ACC112 (cell line): ENCODE data around the gene CROCC2.

Experiments
- H2AFZ ChIP-seq: fragments of 200-600 bp; sonication (generic); one replicate; pipeline ENCODE4 v1.6.0; 2017; ENCODE audit warnings: antibody characterized with exemption, low read length; ENCODE audit not compliant: unreplicated experiment
- H3K27ac ChIP-seq: fragments of 200-600 bp; sonication (generic); 2 replicates; pipeline ENCODE4 v1.5.1; 2014; ENCODE audit warnings: low read depth, mild to moderate bottlenecking, antibody characterized with exemption, low read length, moderate library complexity
- H3K27me3 ChIP-seq: fragments of 200-600 bp; sonication (generic); 2 replicates; pipeline ENCODE4 v1.6.1; 2014; ENCODE audit warnings: mild to moderate bottlenecking, antibody characterized with exemption, low read length, moderate library complexity, mixed read lengths; ENCODE audit not compliant: insufficient read depth
- H3K36me3 ChIP-seq: fragments of 200-600 bp; sonication (generic); 2 replicates; pipeline ENCODE4 v1.6.1; 2016; ENCODE audit warnings: mild to moderate bottlenecking, antibody characterized with exemption, low read length, moderate library complexity, mixed read lengths; ENCODE audit not compliant: insufficient read depth
- H3K4me1 ChIP-seq: fragments of 200-600 bp; sonication (generic); one replicate; pipeline ENCODE4 v1.6.1; 2016; ENCODE audit warnings: low read length, mixed read lengths; ENCODE audit not compliant: insufficient read depth, unreplicated experiment, control insufficient read depth
- H3K4me3 ChIP-seq: fragments of 200-600 bp; sonication (generic); 2 replicates; pipeline ENCODE4 v1.5.1; 2014; ENCODE audit warnings: mild to moderate bottlenecking, low read depth, low read length
- H3K79me2 ChIP-seq: fragments of 200-600 bp; sonication (generic); one replicate; pipeline ENCODE4 v1.6.0; 2016; ENCODE audit warnings: low read length; ENCODE audit not compliant: control insufficient read depth, unreplicated experiment, insufficient read depth

CROCC2 gene

GRCh38 chr2:241009191-241009590, 103.1 kb downstream of the CROCC2 start:
- no peaks in the 10 kb centered on the region for H3K27me3 ChIP-seq
- H3K36me3 ChIP-seq: no peaks in the 10 kb centered on the region; the same call in 1 of the 2 replicates
- no peak overlapping the region for H2AFZ ChIP-seq
- H3K4me3 ChIP-seq: 0 out of 2 replicates have a peak overlapping the region, but pooled peaks have one; percentile 70
- no peak overlapping the region; the same call in 1 of the 2 replicates for H3K27ac ChIP-seq
- peaks cover 23% of the 10 kb centered on the region for H3K4me1 ChIP-seq
- H3K79me2 ChIP-seq: peaks cover 7% of the 10 kb centered on the region

GRCh38 chr2:241009601-241010530, 103.7 kb downstream of the CROCC2 start:
- Histone ChIP-seq H3K79me2 (peaks cover 7% of the 10 kb centered on the region), H3K27ac (peak overlapping the region; percentile 37), H3K4me1 (peaks cover 23% of the 10 kb centered on the region), H3K27me3 (no peaks in the 10 kb centered on the region), H2AFZ (peak overlapping the region; percentile 74), H3K4me3 (peak overlapping the region; percentile 70), H3K36me3 (no peaks in the 10 kb centered on the region; the same call in 1 of the 2 replicates)

- Histone ChIP-seq H3K27ac (peak overlapping the region; percentile 37), H2AFZ (peak overlapping the region; percentile 74), H3K36me3 (no peaks in the 10 kb centered on the region; the same call in 1 of the 2 replicates), H3K79me2 (peaks cover 7% of the 10 kb centered on the region), H3K27me3 (no peaks in the 10 kb centered on the region), H3K4me1 (peaks cover 23% of the 10 kb centered on the region), H3K4me3 (peak overlapping the region; percentile 70)
These were observed 104.6 kb downstream of the CROCC2 start for GRCh38 chr2:241010531-241011295.

GRCh38 chr2:241011296-241011600, 105.1 kb downstream of the CROCC2 start:
- H3K4me1 ChIP-seq: peaks cover 23% of the 10 kb centered on the region
- H3K4me3 ChIP-seq: no peak overlapping the region
- peaks cover 7% of the 10 kb centered on the region for H3K79me2 ChIP-seq
- H3K36me3 ChIP-seq: no peaks in the 10 kb centered on the region; the same call in 1 of the 2 replicates
- no peak overlapping the region for H3K27ac ChIP-seq
- no peaks in the 10 kb centered on the region for H3K27me3 ChIP-seq
- H2AFZ ChIP-seq: no peak overlapping the region

GRCh38 chr2:241011751-241012510, 105.8 kb downstream of the CROCC2 start:
- H2AFZ ChIP-seq: no peak overlapping the region
- H3K36me3 ChIP-seq: no peaks in the 10 kb centered on the region
- no peak overlapping the region for H3K4me3 ChIP-seq
- H3K27ac ChIP-seq: no peak overlapping the region
- peaks cover 23% of the 10 kb centered on the region for H3K4me1 ChIP-seq
- no peaks in the 10 kb centered on the region for H3K27me3 ChIP-seq
- peaks cover 7% of the 10 kb centered on the region for H3K79me2 ChIP-seq

GRCh38 chr2:241014224-241014623, 108.1 kb downstream of the CROCC2 start:
- Histone ChIP-seq H3K4me3 (no peak overlapping the region), H3K4me1 (peaks cover 17% of the 10 kb centered on the region), H3K79me2 (peaks cover under 1% of the 10 kb centered on the region), H2AFZ (no peak overlapping the region), H3K27me3 (no peaks in the 10 kb centered on the region), H3K36me3 (0 out of 2 replicates have a peak, but pooled peaks cover 3% of the 10 kb centered on the region), H3K27ac (no peak overlapping the region)

GRCh38 chr2:241014764-241015163, 108.6 kb downstream of the CROCC2 start:
- 0 out of 2 replicates have a peak, but pooled peaks cover 3% of the 10 kb centered on the region for H3K36me3 ChIP-seq
- H2AFZ ChIP-seq: no peak overlapping the region
- no peaks in the 10 kb centered on the region for H3K79me2 ChIP-seq
- no peak overlapping the region for H3K27ac ChIP-seq
- H3K27me3 ChIP-seq: no peaks in the 10 kb centered on the region
- no peak overlapping the region for H3K4me3 ChIP-seq
- peaks cover 12% of the 10 kb centered on the region for H3K4me1 ChIP-seq

- 0 out of 2 replicates have a peak, but pooled peaks cover 3% of the 10 kb centered on the region for H3K36me3 ChIP-seq
- no peaks in the 10 kb centered on the region for H3K27me3 ChIP-seq
- no peak overlapping the region for H3K27ac ChIP-seq
- no peak overlapping the region for H2AFZ ChIP-seq
- no peak overlapping the region for H3K4me3 ChIP-seq
- peaks cover 5% of the 10 kb centered on the region for H3K4me1 ChIP-seq
- H3K79me2 ChIP-seq: no peaks in the 10 kb centered on the region
These were observed 109.3 kb downstream of the CROCC2 start for GRCh38 chr2:241015439-241015838.

GRCh38 chr2:241017228-241017940, 111.2 kb downstream of the CROCC2 start:
- Histone ChIP-seq H3K27ac (no peak overlapping the region), H3K36me3 (peaks cover 5% of the 10 kb centered on the region; the same call in 1 of the 2 replicates), H2AFZ (no peak overlapping the region), H3K79me2 (no peaks in the 10 kb centered on the region), H3K4me3 (no peak overlapping the region), H3K27me3 (no peaks in the 10 kb centered on the region), H3K4me1 (no peaks in the 10 kb centered on the region)
